ENCODE data around the gene NHEJ1. TPM values are rescaled to one million over a fixed set of nuclear protein-coding genes. Genes with fewer than 3 reads are reported as not detected.

Gene NHEJ1
- total and polyA plus RNA-seq, 4 donors, result 8.4 to 21.1 (median 12.5) TPM

DNA sequence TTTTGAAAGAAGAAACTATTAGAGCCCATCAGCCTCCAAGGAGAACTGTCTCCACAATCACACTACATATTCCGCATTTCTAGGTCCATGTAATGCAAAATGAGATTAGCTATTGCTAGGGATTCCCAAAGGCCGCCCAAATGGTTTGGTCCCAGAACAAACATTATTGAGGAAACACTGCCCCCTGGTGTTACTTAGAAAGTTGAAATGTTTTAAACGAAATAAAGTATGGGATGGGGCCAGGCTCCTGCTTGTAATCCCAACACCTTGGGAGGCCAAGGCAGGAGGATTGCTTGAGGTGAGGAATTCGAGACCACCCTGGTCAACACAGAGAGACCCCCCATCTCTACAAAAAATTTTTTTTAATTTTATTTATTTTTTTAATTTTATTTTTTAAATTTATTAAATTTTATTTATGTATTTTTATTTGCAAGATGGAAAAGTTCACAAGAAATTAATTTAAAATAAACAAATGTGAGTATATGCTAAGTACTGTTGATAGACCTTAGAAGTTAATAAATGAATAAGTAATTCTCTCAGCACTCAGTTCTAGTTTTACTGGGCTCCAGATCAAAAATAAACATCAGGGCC lies 5.5 kb downstream of the NHEJ1 start:
- Histone ChIP-seq H3K27ac (ENCODE audit: low read depth in 1 of 2, low read length in 1 of 2) (no peak overlapping the region), H3K4me3 (no peak overlapping the region), H3K9ac (ENCODE audit: insufficient read depth in 1 of 2, low read length in 2 of 2) (no peak overlapping the region), H3K36me3 (ENCODE audit: control insufficient read depth in 4 of 4, insufficient read depth in 4 of 4, low read length in 4 of 4) (peaks cover 3 to 10% (median 7%) of the 10 kb centered on the region in 4 donors), H3K9me3 (ENCODE audit: control insufficient read depth in 4 of 4, insufficient read depth in 3 of 4, low read length in 3 of 4) (no peaks in the 10 kb centered on the region), H3K4me1 (ENCODE audit: control insufficient read depth in 5 of 5, insufficient read depth in 5 of 5, low read length in 5 of 5) (peaks cover 0 to 5% (median 5%) of the 10 kb centered on the region in 5 donors), H3K27me3 (ENCODE audit: control insufficient read depth in 3 of 3, insufficient read depth in 3 of 3, low read length in 2 of 3) (no peaks in the 10 kb centered on the region)
- 14 to 18% methylated on average over 4 of the region's 4 CpGs for WGBS, 2 donors
- TF ChIP-seq, protein P1, sequence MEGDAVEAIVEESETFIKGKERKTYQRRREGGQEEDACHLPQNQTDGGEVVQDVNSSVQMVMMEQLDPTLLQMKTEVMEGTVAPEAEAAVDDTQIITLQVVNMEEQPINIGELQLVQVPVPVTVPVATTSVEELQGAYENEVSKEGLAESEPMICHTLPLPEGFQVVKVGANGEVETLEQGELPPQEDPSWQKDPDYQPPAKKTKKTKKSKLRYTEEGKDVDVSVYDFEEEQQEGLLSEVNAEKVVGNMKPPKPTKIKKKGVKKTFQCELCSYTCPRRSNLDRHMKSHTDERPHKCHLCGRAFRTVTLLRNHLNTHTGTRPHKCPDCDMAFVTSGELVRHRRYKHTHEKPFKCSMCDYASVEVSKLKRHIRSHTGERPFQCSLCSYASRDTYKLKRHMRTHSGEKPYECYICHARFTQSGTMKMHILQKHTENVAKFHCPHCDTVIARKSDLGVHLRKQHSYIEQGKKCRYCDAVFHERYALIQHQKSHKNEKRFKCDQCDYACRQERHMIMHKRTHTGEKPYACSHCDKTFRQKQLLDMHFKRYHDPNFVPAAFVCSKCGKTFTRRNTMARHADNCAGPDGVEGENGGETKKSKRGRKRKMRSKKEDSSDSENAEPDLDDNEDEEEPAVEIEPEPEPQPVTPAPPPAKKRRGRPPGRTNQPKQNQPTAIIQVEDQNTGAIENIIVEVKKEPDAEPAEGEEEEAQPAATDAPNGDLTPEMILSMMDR (IDR thresholded peaks at IDR 0.05; ENCODE audit: control extremely low read depth, extremely low read depth), result peak; percentile 75
- DNase-seq (peak; percentile 36 to 88 (median 87)), ATAC-seq (ENCODE audit: insufficient read depth, low FRiP score) (no peak)

DNA sequence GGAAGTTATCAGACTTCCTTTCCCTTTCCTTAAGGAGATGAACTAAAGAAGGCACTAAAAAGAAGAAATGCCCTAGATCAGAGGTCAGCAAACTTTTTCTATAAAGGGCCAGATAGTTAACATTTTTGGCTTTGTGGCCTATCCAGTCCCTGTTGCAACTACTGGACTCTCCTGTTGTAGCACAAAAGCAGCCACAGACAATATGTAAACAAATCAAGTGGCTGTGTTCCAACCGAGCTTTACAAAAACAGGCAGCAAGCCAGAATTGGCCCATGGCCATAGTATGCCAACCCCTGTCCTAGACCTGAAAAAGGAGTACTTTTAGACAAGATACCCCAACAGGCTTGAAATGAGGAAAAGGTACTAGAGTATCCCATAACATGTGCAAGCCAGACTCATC lies 10.9 kb downstream of the NHEJ1 start:
- peaks cover 0 to 9% (median 0%) of the 10 kb centered on the region in 5 donors for H3K4me1 ChIP-seq (ENCODE audit: control insufficient read depth in 5 of 5, insufficient read depth in 5 of 5, low read length in 5 of 5)
- ATAC-seq (ENCODE audit: insufficient read depth, low FRiP score) (no peak), DNase-seq (peak; percentile 26 to 42 (median 34))
- no peak overlapping the region for H3K9ac ChIP-seq (ENCODE audit: insufficient read depth in 1 of 2, low read length in 2 of 2)
- no peaks in the 10 kb centered on the region for H3K27me3 ChIP-seq (ENCODE audit: control insufficient read depth in 3 of 3, insufficient read depth in 3 of 3, low read length in 2 of 3)
- 18 to 45% methylated on average over 1 of the region's 1 CpG for WGBS, 2 donors
- no peak overlapping the region for H3K27ac ChIP-seq (ENCODE audit: low read depth in 1 of 2, low read length in 1 of 2)
- no peaks in the 10 kb centered on the region for H3K9me3 ChIP-seq (ENCODE audit: control insufficient read depth in 4 of 4, insufficient read depth in 3 of 4, low read length in 3 of 4)
- no peak overlapping the region for H3K4me3 ChIP-seq
- peaks cover 3 to 16% (median 15%) of the 10 kb centered on the region in 4 donors for H3K36me3 ChIP-seq (ENCODE audit: control insufficient read depth in 4 of 4, insufficient read depth in 4 of 4, low read length in 4 of 4)
- TF ChIP-seq, protein P1 (IDR thresholded peaks at IDR 0.05; ENCODE audit: control extremely low read depth, extremely low read depth), result no peak

DNA sequence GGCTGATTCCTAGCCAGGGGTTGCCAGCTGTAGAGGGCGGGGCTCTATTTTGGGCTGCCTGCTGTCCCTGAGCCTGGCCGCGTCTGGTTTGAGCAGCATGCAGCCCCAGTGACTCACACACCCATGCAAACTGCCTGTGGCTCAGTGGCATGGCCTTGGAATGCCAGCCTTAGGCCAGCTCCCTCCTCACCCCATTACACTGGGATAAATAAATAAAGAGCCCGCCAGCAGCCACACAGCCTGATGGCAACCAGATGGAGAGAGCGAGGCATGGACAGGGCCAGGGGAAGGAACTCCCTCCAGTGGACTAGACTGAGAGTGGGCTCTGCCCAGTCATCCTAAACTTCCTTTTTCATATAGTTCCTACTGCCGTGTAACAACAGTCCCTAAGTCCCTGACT lies 18.3 kb downstream of the NHEJ1 start:
- TF ChIP-seq, protein P1 (IDR thresholded peaks at IDR 0.05; ENCODE audit: control extremely low read depth, extremely low read depth), result no peak
- Histone ChIP-seq H3K9ac (ENCODE audit: insufficient read depth in 1 of 2, low read length in 2 of 2) (no peak overlapping the region), H3K9me3 (ENCODE audit: control insufficient read depth in 4 of 4, insufficient read depth in 3 of 4, low read length in 3 of 4) (no peaks in the 10 kb centered on the region), H3K27me3 (ENCODE audit: control insufficient read depth in 3 of 3, insufficient read depth in 3 of 3, low read length in 2 of 3) (no peaks in the 10 kb centered on the region), H3K27ac (ENCODE audit: low read depth in 1 of 2, low read length in 1 of 2) (no peak overlapping the region), H3K36me3 (ENCODE audit: control insufficient read depth in 4 of 4, insufficient read depth in 4 of 4, low read length in 4 of 4) (peaks cover 17 to 31% (median 27%) of the 10 kb centered on the region in 4 donors), H3K4me1 (ENCODE audit: control insufficient read depth in 5 of 5, insufficient read depth in 5 of 5, low read length in 5 of 5) (no peaks in the 10 kb centered on the region), H3K4me3 (no peak overlapping the region)
- DNase-seq (no peak), ATAC-seq (ENCODE audit: insufficient read depth, low FRiP score) (no peak)
- 82 to 92% methylated on average over 6 of the region's 6 CpGs for WGBS, 2 donors

DNA sequence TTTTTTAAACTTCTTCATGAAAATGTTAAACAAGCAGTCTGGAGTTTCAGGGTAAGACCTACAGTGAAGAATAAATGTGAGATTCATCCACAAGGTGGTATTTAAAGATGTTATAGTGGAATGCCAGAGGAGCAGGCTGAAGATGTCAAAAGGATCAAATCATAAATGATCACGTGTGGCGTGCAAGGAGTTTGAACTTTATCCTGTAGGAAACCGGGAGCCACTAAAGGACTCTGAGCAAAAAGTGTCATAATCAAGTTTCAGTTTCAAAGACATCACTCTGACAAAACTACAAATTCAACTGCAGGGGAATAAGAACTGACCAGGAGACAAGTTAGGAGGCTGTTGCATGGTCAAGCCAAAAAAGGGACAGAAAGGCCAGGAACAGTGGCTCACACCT lies 19.9 kb downstream of the NHEJ1 start:
- TF ChIP-seq, protein P1 (IDR thresholded peaks at IDR 0.05; ENCODE audit: control extremely low read depth, extremely low read depth), result no peak
- no peak overlapping the region for H3K4me3 ChIP-seq
- no peaks in the 10 kb centered on the region for H3K4me1 ChIP-seq (ENCODE audit: control insufficient read depth in 5 of 5, insufficient read depth in 5 of 5, low read length in 5 of 5)
- H3K27me3 ChIP-seq (ENCODE audit: control insufficient read depth in 3 of 3, insufficient read depth in 3 of 3, low read length in 2 of 3), result no peaks in the 10 kb centered on the region
- no peaks in the 10 kb centered on the region for H3K9me3 ChIP-seq (ENCODE audit: control insufficient read depth in 4 of 4, insufficient read depth in 3 of 4, low read length in 3 of 4)
- DNase-seq (no peak), ATAC-seq (ENCODE audit: insufficient read depth, low FRiP score) (no peak)
- WGBS, 2 donors, result 92 to 96% methylated on average over 3 of the region's 3 CpGs
- H3K36me3 ChIP-seq (ENCODE audit: control insufficient read depth in 4 of 4, insufficient read depth in 4 of 4, low read length in 4 of 4), result peaks cover 17 to 22% (median 20%) of the 10 kb centered on the region in 4 donors
- H3K27ac ChIP-seq (ENCODE audit: low read depth in 1 of 2, low read length in 1 of 2), result no peak overlapping the region
- no peak overlapping the region for H3K9ac ChIP-seq (ENCODE audit: insufficient read depth in 1 of 2, low read length in 2 of 2)

Measured in lung (tissue), 12 donors.